Measurements from ENCODE around the gene NHLRC1.

The NHLRC1 gene

GRCh38 chr6:18138906-18139305, 16.4 kb upstream of the NHLRC1 start:
- DNase-seq (ENCODE audit: low spot score): no peak

- no peak for DNase-seq (ENCODE audit: low spot score)
Measured at GRCh38 chr6:18136260-18136659, 13.8 kb upstream of the NHLRC1 start.

GRCh38 chr6:18135171-18135570, 12.7 kb upstream of the NHLRC1 start:
- no peak for DNase-seq (ENCODE audit: low spot score)

GRCh38 chr6:18132346-18132745, 9.9 kb upstream of the NHLRC1 start:
- no peak for DNase-seq (ENCODE audit: low spot score)

- DNase-seq (ENCODE audit: low spot score): no peak
Measured at GRCh38 chr6:18126121-18126520, 3.6 kb upstream of the NHLRC1 start.

GRCh38 chr6:18121580-18122127, 823 bp downstream of the NHLRC1 start:
- no peak for DNase-seq (ENCODE audit: low spot score)

- DNase-seq (ENCODE audit: low spot score): no peak
Measured at GRCh38 chr6:18119236-18119635, 3.2 kb downstream of the NHLRC1 start.

- no peak for DNase-seq (ENCODE audit: low spot score)
Measured at GRCh38 chr6:18118330-18118729, 4.1 kb downstream of the NHLRC1 start.

GRCh38 chr6:18117136-18117535, 5.3 kb downstream of the NHLRC1 start:
- DNase-seq (ENCODE audit: low spot score): no peak

- no peak for DNase-seq (ENCODE audit: low spot score)
Measured at GRCh38 chr6:18115356-18115755, 7.1 kb downstream of the NHLRC1 start.

GRCh38 chr6:18110162-18110561, 12.3 kb downstream of the NHLRC1 start:
- DNase-seq (ENCODE audit: low spot score): no peak

- DNase-seq (ENCODE audit: low spot score): no peak
Measured at GRCh38 chr6:18107061-18107460, 15.4 kb downstream of the NHLRC1 start.

- DNase-seq (ENCODE audit: low spot score): no peak
Measured at GRCh38 chr6:18102783-18103509, 19.5 kb downstream of the NHLRC1 start.

GRCh38 chr6:18101873-18102272, 20.6 kb downstream of the NHLRC1 start:
- DNase-seq (ENCODE audit: low spot score): no peak

- DNase-seq (ENCODE audit: low spot score): no peak
Measured at GRCh38 chr6:18101271-18101670, 21.2 kb downstream of the NHLRC1 start.

- DNase-seq (ENCODE audit: low spot score): no peak
Measured at GRCh38 chr6:18100296-18100695, 22.2 kb downstream of the NHLRC1 start.

GRCh38 chr6:18099511-18099910, 23.0 kb downstream of the NHLRC1 start:
- no peak for DNase-seq (ENCODE audit: low spot score)

GRCh38 chr6:18096423-18096822, 26.1 kb downstream of the NHLRC1 start:
- no peak for DNase-seq (ENCODE audit: low spot score)

GRCh38 chr6:18091382-18091781, 31.1 kb downstream of the NHLRC1 start:
- no peak for DNase-seq (ENCODE audit: low spot score)

- DNase-seq (ENCODE audit: low spot score): no peak
Measured at GRCh38 chr6:18090349-18090786, 32.1 kb downstream of the NHLRC1 start.

GRCh38 chr6:18088419-18089296, 33.8 kb downstream of the NHLRC1 start:
- DNase-seq (ENCODE audit: low spot score): no peak

- DNase-seq (ENCODE audit: low spot score): no peak
Measured at GRCh38 chr6:18087396-18088165, 34.9 kb downstream of the NHLRC1 start.

Measured in hematopoietic multipotent progenitor cell treated with erythropoietin and hydrocortisone succinate and interleukin-3 and kit ligand, for 15 days (in vitro differentiated cells).